Trophoblast cell (in vitro differentiated cells and primary cell): ENCODE measurements around the gene USP53.
"Not testable (repeated sequence)": the region's sequence is repeated elsewhere in the genome, so short reads cannot be mapped to it uniquely, and the experiment has no call there.

Experiments used
- DNase-seq, 2 donors: peaks; one replicate each; pipeline ENCODE4 v3.0.0-alpha.2; 2016
- H2AFZ ChIP-seq: 2 replicates; pipeline ENCODE4 v1.6.1; 2013; ENCODE audit warnings: low read length, moderate library complexity, mild to moderate bottlenecking; ENCODE audit not compliant: insufficient read depth, poor library complexity
- H2AK5ac ChIP-seq: 2 replicates; pipeline ENCODE4 v1.6.1; 2013; ENCODE audit warnings: mild to moderate bottlenecking, low read length
- H2BK120ac ChIP-seq: 2 replicates; pipeline ENCODE4 v1.6.1; 2013; ENCODE audit warnings: low read length, mild to moderate bottlenecking, moderate library complexity; ENCODE audit not compliant: insufficient read depth, poor library complexity
- H2BK12ac ChIP-seq: 2 replicates; pipeline ENCODE4 v1.6.1; 2013; ENCODE audit warnings: mild to moderate bottlenecking, low read length, moderate library complexity
- H2BK5ac ChIP-seq: 2 replicates; pipeline ENCODE4 v1.6.1; 2013; ENCODE audit warnings: low read length, low read depth, moderate library complexity, mild to moderate bottlenecking; ENCODE audit not compliant: poor library complexity
- H3K14ac ChIP-seq: 2 replicates; pipeline ENCODE4 v1.6.1; 2013; ENCODE audit warnings: mild to moderate bottlenecking, low read length
- H3K18ac ChIP-seq: 2 replicates; pipeline ENCODE4 v1.6.1; 2013; ENCODE audit warnings: mild to moderate bottlenecking, low read length
- H3K23ac ChIP-seq: 2 replicates; pipeline ENCODE4 v1.6.1; 2013; ENCODE audit warnings: low read length
- H3K27ac ChIP-seq: 2 replicates; pipeline ENCODE4 v1.5.1; 2013; ENCODE audit warnings: low read depth, mild to moderate bottlenecking, inconsistent platforms, low read length, moderate library complexity
- H3K27me3 ChIP-seq: 2 replicates; pipeline ENCODE4 v1.6.1; 2013; ENCODE audit warnings: inconsistent platforms, mild to moderate bottlenecking, low read length, moderate library complexity; ENCODE audit not compliant: insufficient read depth
- H3K36me3 ChIP-seq, 2 experiments: 1 replicate in 1 of 2; 2 replicates in 1 of 2; pipeline ENCODE4 v1.6.1; 2013; ENCODE audit warnings: low read length in 2 of 2, mild to moderate bottlenecking in 2 of 2, moderate library complexity in 1 of 2; ENCODE audit not compliant: insufficient read depth in 2 of 2, control insufficient read depth in 1 of 2
- H3K4ac ChIP-seq: 2 replicates; pipeline ENCODE4 v1.6.1; 2013; ENCODE audit warnings: low read depth, mild to moderate bottlenecking, low read length, moderate library complexity
- H3K4me1 ChIP-seq, 2 experiments: 1 replicate in 1 of 2; 2 replicates in 1 of 2; pipeline ENCODE4 v1.6.1; 2013; ENCODE audit warnings: low read length in 2 of 2, mild to moderate bottlenecking in 2 of 2, moderate library complexity in 1 of 2; ENCODE audit not compliant: insufficient read depth in 2 of 2, control insufficient read depth in 1 of 2
- H3K4me2 ChIP-seq: 2 replicates; pipeline ENCODE4 v1.6.1; 2013; ENCODE audit warnings: inconsistent platforms, mild to moderate bottlenecking, low read length, moderate library complexity
- H3K4me3 ChIP-seq: 2 replicates; pipeline ENCODE4 v1.5.1; 2013; ENCODE audit warnings: mild to moderate bottlenecking, low read depth, low read length, inconsistent platforms
- H3K79me1 ChIP-seq: one replicate; pipeline ENCODE4 v1.6.1; 2013; ENCODE audit warnings: low read length
- H3K79me2 ChIP-seq: 2 replicates; pipeline ENCODE4 v1.6.1; 2013; ENCODE audit warnings: low read length, mild to moderate bottlenecking; ENCODE audit not compliant: control insufficient read depth, insufficient read depth, poor library complexity
- H3K9ac ChIP-seq: 2 replicates; pipeline ENCODE4 v1.6.1; 2013; ENCODE audit warnings: mild to moderate bottlenecking, low read length
- H3K9me3 ChIP-seq: 2 replicates; pipeline ENCODE4 v1.6.1; 2013; ENCODE audit warnings: low read depth, mild to moderate bottlenecking, control low read depth, inconsistent platforms, low read length; ENCODE audit not compliant: insufficient read depth
- H4K12ac ChIP-seq: 2 replicates; pipeline ENCODE4 v1.6.1; 2013; ENCODE audit warnings: low read depth, mild to moderate bottlenecking, low read length, moderate library complexity
- H4K8ac ChIP-seq: 2 replicates; pipeline ENCODE4 v1.6.1; 2013; ENCODE audit warnings: low read depth, mild to moderate bottlenecking, low read length, moderate library complexity
- H4K91ac ChIP-seq: one replicate; pipeline ENCODE4 v1.6.1; 2013; ENCODE audit warnings: low read depth, mild to moderate bottlenecking, low read length, moderate library complexity
- WGBS: extraction: QIAGEN DNeasy Blood & Tissue Kit; methylation state at CpG from one replicate; pipeline ENCODE4 v1.1.7; 2013; ENCODE audit warnings: missing lambda C conversion rate; ENCODE audit not compliant: insufficient read length, insufficient coverage; ENCODE audit errors: extremely low coverage; 5-methylcytosine and 5-hydroxymethylcytosine counted together

Gene USP53

DNA sequence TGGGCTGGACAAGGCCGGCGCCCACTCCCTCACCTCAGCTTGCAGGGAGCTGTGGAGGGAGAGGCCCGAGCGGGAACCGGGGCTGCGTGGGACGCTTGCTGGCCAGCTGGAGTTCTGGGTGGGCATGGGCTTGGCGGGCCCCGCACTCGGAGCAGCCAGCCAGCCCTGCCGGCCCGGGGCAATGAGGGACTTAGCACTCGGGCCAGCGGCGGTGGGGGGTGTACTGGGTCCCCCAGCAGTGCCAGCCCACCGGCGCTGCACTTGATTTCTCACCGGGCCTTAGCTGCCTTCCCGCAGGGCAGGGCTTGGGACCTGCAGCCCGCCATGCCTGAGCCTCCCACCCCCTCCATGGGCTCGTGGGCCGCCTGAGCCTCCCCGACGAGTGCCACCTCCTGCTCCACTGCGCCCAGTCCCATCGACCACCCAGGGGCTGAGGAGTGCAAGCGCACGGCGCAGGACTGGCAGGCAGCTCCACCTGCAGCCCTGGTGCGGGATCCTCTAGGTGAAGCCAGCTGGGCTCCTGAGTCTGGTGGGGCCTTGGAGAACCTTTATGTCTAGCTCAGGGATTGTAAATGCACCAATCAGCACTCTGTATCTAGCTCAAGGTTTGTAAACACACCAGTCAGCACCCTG is 38.7 kb upstream of the USP53 start:
- not testable (repeated sequence) for H4K8ac ChIP-seq, H2AK5ac ChIP-seq, H3K4me2 ChIP-seq, H3K79me2 ChIP-seq, H3K9me3 ChIP-seq, H2BK5ac ChIP-seq, H4K91ac ChIP-seq, H3K14ac ChIP-seq, H2BK12ac ChIP-seq, H3K4me1 ChIP-seq, H3K23ac ChIP-seq, H2AFZ ChIP-seq, H2BK120ac ChIP-seq, DNase-seq, H3K4ac ChIP-seq, H3K79me1 ChIP-seq, H3K27me3 ChIP-seq, H3K4me3 ChIP-seq, H3K27ac ChIP-seq, H3K36me3 ChIP-seq, H3K9ac ChIP-seq, H3K18ac ChIP-seq, H4K12ac ChIP-seq
- WGBS: no CpG with 5 or more reads among the region's 30 CpGs

DNA sequence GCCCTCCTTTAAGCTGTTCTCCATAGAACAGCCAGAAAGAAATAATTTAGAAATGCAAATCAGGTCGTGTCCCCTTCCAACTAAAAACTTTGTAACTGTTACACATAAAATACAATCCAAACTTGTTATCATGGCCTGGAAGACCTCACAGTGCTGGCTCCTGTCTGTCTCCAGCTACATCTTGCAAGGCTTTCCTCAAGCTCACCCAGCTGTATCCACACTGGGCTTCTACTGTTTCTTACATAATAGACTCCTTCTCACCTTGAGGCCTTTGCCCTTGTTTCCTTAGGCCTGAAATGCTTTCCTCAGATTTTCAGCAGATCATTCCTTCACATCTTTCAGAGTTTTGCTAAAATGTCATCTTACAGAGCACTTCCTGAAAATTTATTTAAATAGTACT is 33.5 kb upstream of the USP53 start:
- H3K14ac ChIP-seq: no peak overlapping the region
- no peaks in the 10 kb centered on the region for H3K27me3 ChIP-seq
- H4K8ac ChIP-seq: no peak overlapping the region
- H2AK5ac ChIP-seq: no peak overlapping the region
- no peaks in the 10 kb centered on the region for H3K79me1 ChIP-seq
- no peak overlapping the region for H3K4ac ChIP-seq
- no peak overlapping the region for H2BK5ac ChIP-seq
- H2BK120ac ChIP-seq: no peak overlapping the region
- WGBS: no CpG with 5 or more reads among the region's 1 CpG
- H3K4me1 ChIP-seq: no peaks in the 10 kb centered on the region
- no peak overlapping the region for H4K91ac ChIP-seq
- H2AFZ ChIP-seq: no peak overlapping the region
- no peaks in the 10 kb centered on the region for H3K9me3 ChIP-seq
- no peak overlapping the region for H3K23ac ChIP-seq
- no peak overlapping the region for H4K12ac ChIP-seq
- no peak overlapping the region for H2BK12ac ChIP-seq
- H3K9ac ChIP-seq: no peak overlapping the region
- no peak overlapping the region for H3K4me2 ChIP-seq
- H3K36me3 ChIP-seq: no peaks in the 10 kb centered on the region
- H3K18ac ChIP-seq: no peak overlapping the region
- no peaks in the 10 kb centered on the region for H3K79me2 ChIP-seq
- H3K27ac ChIP-seq: no peak overlapping the region
- no peak overlapping the region for H3K4me3 ChIP-seq
- no peak for DNase-seq

DNA sequence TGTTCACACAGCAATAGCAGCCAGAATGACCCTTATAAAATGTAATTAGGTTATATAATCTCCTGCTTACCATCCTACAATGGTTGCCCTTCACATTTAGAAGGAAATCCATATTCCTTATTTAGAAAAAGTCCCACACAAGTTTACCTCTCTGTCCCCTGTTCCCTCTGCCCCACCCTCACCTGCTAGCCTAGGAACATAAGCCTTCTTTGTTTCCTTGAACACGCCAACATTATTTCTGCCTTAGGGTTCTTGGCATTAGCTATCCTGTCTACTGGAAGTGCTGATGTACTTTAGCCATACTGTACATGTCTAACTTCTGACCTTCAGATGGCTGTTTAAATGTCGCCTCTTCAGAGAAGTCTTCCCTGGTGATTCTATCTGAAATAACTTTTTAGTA is 28.4 kb upstream of the USP53 start:
- Histone ChIP-seq H3K18ac (no peak overlapping the region), H2BK5ac (no peak overlapping the region), H3K36me3 (no peaks in the 10 kb centered on the region), H3K27ac (no peak overlapping the region), H3K9me3 (no peaks in the 10 kb centered on the region), H3K27me3 (no peaks in the 10 kb centered on the region), H3K4me2 (no peak overlapping the region), H2BK12ac (no peak overlapping the region), H3K4ac (no peak overlapping the region), H4K8ac (no peak overlapping the region), H3K79me1 (no peaks in the 10 kb centered on the region), H4K91ac (no peak overlapping the region), H3K23ac (no peak overlapping the region), H3K79me2 (no peaks in the 10 kb centered on the region), H2AK5ac (no peak overlapping the region), H3K14ac (no peak overlapping the region), H3K4me3 (no peak overlapping the region), H2AFZ (no peak overlapping the region), H2BK120ac (no peak overlapping the region), H3K9ac (no peak overlapping the region), H3K4me1 (no peaks in the 10 kb centered on the region), H4K12ac (no peak overlapping the region)
- DNase-seq: no peak
- WGBS: no CpG with 5 or more reads among the region's 2 CpGs

DNA sequence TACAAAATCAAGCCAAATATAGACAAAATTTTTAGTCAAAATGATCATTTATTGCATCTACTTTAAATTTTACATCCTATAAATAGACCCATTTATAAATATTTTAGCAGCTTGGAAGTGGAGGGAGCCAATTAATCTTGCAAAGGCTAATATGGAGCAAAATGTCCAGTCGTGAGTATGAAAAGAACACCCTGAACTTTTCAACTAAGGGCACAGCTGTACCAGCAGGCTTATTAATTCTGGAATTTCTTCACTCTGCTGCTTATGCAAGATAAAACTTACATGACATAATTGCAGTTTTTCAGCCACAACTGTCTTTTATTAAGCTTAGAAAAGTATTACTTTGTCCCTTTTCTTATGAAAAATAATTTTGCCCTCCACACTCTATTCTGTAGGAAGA is 22.9 kb upstream of the USP53 start:
- peak; percentile 43 to 83 for DNase-seq
- no peak overlapping the region for H2BK5ac ChIP-seq
- H3K18ac ChIP-seq: no peak overlapping the region
- no peak overlapping the region for H3K14ac ChIP-seq
- H2AK5ac ChIP-seq: no peak overlapping the region
- no peak overlapping the region for H3K4me2 ChIP-seq
- no peaks in the 10 kb centered on the region for H3K79me2 ChIP-seq
- no CpG with 5 or more reads among the region's 1 CpG for WGBS
- no peaks in the 10 kb centered on the region for H3K4me1 ChIP-seq
- H3K27ac ChIP-seq: no peak overlapping the region
- no peak overlapping the region for H2BK120ac ChIP-seq
- no peaks in the 10 kb centered on the region for H3K27me3 ChIP-seq
- no peak overlapping the region for H3K4me3 ChIP-seq
- H4K12ac ChIP-seq: no peak overlapping the region
- no peaks in the 10 kb centered on the region for H3K9me3 ChIP-seq
- no peak overlapping the region for H2BK12ac ChIP-seq
- H4K91ac ChIP-seq: no peak overlapping the region
- no peak overlapping the region for H2AFZ ChIP-seq
- no peak overlapping the region for H3K4ac ChIP-seq
- no peak overlapping the region for H4K8ac ChIP-seq
- no peaks in the 10 kb centered on the region for H3K79me1 ChIP-seq
- H3K23ac ChIP-seq: no peak overlapping the region
- H3K36me3 ChIP-seq: no peaks in the 10 kb centered on the region
- H3K9ac ChIP-seq: no peak overlapping the region
